Fibroblast of skin of back (primary cell): Measurements from ENCODE around the gene LRMDA.

Experiments
- DNase-seq: peaks from one replicate; pipeline ENCODE4 v3.0.0-alpha.2; 2013

Gene LRMDA

GRCh38 chr10:76432016-76433012 lies 1000.9 kb downstream of the LRMDA start:
- DNase-seq, result peak; percentile 96

GRCh38 chr10:76433161-76434005 lies 1002.0 kb downstream of the LRMDA start:
- DNase-seq, result no peak

GRCh38 chr10:76435157-76435556 lies 1003.7 kb downstream of the LRMDA start:
- DNase-seq, result no peak

- DNase-seq, result no peak
Measured at GRCh38 chr10:76436401-76436811, 1005.0 kb downstream of the LRMDA start.

- DNase-seq, result no peak
Measured at GRCh38 chr10:76436981-76437380, 1005.6 kb downstream of the LRMDA start.

GRCh38 chr10:76440426-76440825 lies 1009.0 kb downstream of the LRMDA start:
- no peak for DNase-seq

- no peak for DNase-seq
Measured at GRCh38 chr10:76442113-76442512, 1010.7 kb downstream of the LRMDA start.

GRCh38 chr10:76444034-76444800 lies 1012.8 kb downstream of the LRMDA start:
- no peak for DNase-seq

GRCh38 chr10:76447578-76447977 lies 1016.2 kb downstream of the LRMDA start:
- DNase-seq, result no peak

- no peak for DNase-seq
Measured at GRCh38 chr10:76451911-76452310, 1020.5 kb downstream of the LRMDA start.

- DNase-seq, result no peak
Measured at GRCh38 chr10:76453332-76453731, 1021.9 kb downstream of the LRMDA start.

GRCh38 chr10:76453997-76454396 lies 1022.6 kb downstream of the LRMDA start:
- peak; percentile 53 for DNase-seq

GRCh38 chr10:76454506-76455140 lies 1023.2 kb downstream of the LRMDA start:
- no peak for DNase-seq

- DNase-seq, result peak; percentile 11
Measured at GRCh38 chr10:76456197-76456596, 1024.8 kb downstream of the LRMDA start.

GRCh38 chr10:76459016-76459730 lies 1027.7 kb downstream of the LRMDA start:
- no peak for DNase-seq

GRCh38 chr10:76461024-76461423 lies 1029.6 kb downstream of the LRMDA start:
- DNase-seq, result no peak

GRCh38 chr10:76463111-76463510 lies 1031.7 kb downstream of the LRMDA start:
- no peak for DNase-seq

GRCh38 chr10:76466836-76467503 lies 1035.5 kb downstream of the LRMDA start:
- no peak for DNase-seq

GRCh38 chr10:76469675-76470074 lies 1038.3 kb downstream of the LRMDA start:
- DNase-seq, result peak; percentile 13

GRCh38 chr10:76479103-76479790 lies 1047.8 kb downstream of the LRMDA start:
- no peak for DNase-seq
